GM18868 (cell line): ENCODE results near the gene RPS6KA6.

Experiments used
- ATAC-seq: cut with Tn5 transposase; IDR thresholded peaks from one replicate; pipeline ENCODE4 v1.9.1; 2021; ENCODE audit warnings: mild to moderate bottlenecking, moderate library complexity; ENCODE audit not compliant: unreplicated experiment

RPS6KA6 gene

DNA sequence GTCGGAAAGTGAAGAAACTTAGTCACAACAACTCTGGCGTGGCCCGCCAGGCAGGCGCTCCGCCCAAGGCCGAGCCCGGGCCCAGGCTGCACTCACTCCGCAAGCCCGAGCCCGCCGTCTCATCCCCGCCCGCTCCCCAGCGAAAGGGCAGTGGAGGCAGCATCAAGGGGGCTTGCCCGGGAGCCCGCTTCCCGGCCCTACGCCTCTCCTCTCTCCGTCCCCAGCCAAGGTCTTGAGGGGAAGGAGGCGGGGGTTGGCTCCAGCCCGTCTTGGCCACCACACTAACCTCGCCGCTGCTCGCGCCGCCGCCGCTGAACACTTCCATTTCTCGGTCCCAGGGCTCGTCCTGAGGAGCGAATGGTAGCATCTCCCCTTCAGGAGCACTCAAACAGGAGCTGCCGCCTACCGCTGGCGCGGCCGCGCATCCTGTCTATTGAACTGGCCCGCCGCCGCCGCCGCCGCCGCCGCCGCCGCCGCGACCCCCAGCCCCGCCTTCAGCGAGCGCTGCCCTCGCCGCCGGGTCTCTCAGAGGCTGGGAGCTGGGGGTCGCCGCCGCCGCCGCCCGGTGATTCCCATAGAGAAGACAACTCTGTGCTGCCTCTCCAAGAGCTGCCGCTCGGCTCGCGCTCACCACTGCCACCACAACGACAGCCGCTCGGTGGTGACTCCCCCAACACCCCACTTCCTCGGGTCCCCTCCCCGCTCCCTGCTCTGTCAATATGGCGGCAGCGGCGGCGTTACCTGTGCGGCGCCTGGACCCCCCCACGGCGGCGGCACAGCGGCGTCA, at the start of gene RPS6KA6:
Gene RPS6KA6 (minus strand): TSS at position 667 of the 787 bp plus-strand sequence. CDS start 300 bp downstream, at position 367.
- ATAC-seq = peak; percentile 60

DNA sequence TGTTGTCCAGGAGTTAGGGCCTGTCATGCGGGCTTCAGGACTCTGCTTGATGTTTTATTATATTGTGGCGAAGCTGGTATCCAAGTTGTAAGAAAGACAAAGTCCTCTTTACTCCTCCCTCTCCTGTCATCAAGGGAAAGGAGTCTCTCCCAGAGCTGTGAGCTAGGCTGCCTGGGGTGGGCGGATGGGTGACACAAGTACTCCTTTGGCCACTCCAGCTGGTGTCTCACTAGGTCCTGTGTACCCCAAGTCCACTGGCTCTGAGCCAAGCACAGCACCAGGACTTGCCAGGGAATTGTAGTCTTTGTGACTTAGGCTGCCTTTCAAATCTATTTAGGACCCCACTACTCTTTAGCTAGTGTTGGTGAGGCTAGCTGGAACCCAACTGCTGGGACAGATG, 36.7 kb upstream of the RPS6KA6 start:
- no peak for ATAC-seq

DNA sequence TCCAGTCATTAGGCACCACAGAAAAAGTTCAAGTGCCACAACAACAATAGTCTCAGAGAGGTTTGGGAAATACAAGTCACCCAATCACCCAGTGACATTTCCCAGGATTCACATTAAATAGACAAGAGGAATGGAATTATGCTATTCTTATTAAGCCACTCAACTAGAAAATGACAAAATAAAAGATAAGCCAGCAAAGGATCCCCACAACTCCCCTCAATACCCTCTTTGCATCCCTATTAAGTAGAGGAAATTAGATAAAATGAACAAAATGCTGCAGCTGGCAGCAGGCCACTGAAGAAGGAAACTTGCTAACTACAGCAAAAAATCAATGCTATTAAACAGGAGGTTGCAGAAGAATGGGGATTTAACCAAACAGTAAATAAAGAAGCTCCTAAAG, 35.3 kb upstream of the RPS6KA6 start:
- no peak for ATAC-seq

DNA sequence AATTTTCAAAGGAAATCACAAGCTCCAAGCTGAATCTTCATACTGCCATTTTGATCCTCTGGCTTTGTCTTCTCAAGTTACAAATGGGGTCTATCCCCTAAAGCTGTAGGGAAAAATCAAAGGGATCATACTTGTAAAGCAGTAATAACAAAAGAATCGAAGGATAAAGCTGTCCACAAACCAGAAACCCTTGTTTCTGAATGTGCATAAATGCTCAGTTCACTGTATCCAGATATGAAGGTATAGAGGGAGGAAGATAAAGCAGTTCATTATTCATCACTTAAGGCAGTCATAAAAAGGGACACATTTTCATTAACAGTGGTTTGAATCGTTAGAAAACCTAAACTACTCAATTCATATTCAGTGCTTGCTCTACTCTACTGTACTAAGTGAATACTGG, 33.2 kb upstream of the RPS6KA6 start:
- no peak for ATAC-seq

DNA sequence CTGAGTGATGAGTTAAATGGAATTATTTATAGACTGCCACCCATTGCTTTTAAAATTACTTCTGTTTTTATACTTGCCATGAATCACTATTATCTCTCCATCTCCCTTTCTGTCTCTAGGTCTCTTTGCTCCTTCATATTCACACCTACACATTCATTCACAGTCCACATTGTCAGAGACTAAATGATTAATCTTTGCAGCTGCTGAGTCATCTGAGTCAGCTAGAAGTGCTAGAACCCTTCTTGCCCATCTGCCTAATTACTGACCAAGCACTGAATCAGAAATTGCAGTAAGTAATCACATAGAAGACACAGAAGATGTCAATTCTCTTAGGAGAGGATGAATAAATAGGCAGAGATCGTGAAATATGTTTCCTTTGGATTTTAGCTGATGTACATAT, 31.6 kb upstream of the RPS6KA6 start:
- no peak for ATAC-seq

DNA sequence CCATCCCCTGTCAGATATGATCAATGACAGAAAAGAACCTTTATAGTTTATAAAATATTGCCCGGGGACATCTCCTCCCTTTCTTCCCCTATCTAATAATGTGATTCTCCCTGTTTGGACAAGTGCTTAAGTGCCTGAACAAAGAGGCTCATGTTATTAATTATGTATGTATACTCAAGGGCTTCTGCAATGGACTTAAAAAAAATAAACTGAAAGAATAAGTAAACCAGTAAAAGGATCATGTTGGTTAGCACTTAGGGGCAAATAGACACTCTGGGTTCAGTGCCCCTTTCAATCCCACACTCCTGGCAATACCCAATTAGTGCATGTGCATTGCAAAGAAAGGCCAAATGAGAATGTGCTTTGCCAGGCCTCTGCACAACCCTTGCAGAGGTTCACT, 30.7 kb upstream of the RPS6KA6 start:
- ATAC-seq = no peak

DNA sequence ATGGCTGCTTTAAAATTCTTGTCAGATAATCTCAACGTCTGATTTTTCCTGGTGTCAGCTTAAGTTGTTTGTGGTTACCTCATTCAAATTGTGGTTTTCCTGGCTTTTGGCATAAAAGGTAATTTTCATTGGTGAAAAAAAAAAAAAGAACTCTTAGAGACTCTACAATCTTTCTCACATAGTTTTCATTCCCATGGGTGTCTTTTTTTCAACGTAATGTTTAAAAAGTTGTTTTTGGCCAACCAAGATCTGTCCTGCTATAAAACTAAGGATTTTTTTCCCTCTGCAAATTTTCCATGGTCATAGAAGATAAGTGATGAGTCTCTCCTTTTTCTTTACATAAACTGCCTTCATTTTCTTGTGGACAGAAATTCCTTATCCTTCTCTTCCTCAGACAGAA, 28.9 kb upstream of the RPS6KA6 start:
- no peak for ATAC-seq

DNA sequence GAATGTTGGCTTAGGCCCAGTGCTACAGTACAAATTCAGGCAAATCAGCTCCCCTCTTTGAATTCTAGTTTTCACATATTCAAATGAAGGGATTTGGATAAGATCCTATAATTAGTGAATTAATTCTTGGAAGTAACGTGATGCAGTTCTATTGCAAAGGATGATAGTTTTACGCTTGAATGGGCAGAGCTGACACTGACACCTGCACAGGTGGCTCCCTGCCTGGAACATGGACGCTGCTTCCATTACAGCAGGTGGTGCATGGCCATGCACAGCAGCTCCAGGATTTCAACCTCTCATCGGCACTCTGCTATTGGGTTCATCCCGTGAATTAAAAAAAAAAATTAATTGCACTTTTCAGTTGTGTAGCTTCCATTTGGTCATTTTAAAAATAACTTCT, 28.4 kb upstream of the RPS6KA6 start:
- ATAC-seq = no peak

DNA sequence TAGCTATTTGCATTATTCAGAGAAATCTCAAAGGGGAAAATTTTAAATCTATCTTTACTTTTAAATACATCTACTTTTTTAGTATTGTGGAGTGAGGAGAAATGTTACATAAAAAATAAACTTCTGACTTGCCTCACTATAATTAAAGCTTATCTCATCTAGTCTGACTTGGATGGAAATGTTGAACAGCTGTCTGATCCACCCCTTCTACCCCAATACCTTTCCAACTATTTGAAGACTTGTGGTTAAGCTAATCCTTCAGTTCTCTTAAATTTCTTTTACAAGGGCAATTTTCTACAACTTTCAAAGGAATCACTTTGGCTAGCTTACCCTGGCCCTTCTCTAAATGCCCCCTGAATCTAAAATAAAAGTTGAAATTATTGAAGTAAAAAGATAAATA, 17.3 kb upstream of the RPS6KA6 start:
- ATAC-seq = no peak

DNA sequence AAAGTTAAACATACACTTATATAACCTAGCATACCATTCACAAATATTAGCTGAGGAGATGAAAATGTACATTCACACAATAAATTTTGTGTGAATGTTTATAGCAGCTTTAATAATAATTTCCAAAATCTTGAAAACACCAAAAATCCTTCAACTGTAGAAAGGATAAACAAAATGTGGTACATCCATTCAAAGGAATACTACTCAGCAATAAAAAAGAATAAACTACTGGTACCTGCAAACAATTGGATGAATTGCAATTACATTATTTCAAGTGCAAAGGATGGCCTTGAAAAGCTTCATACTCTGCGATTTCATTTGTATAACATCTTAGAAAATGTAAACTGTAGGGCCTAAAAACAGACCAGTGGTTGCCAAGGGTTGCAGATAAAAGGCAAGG, 11.7 kb upstream of the RPS6KA6 start:
- no peak for ATAC-seq

DNA sequence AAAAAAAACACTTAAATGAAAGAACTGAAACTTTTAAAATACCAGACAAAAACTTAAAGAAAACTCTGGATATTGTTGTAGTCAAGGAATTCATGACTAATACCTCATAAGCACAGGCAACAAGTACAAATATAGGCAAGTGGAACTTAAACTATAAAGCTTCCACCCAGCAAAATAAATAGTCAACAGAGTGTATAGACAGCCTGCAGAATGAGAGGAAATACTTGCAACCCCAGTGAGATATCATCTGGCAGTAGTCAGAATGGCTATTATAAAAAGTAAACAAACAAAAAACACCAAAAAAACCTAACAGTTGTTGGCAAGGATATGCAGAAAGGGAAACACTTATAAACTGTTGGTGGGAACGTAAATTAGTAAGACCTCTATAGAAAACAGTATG, 9.6 kb upstream of the RPS6KA6 start:
- ATAC-seq = no peak

DNA sequence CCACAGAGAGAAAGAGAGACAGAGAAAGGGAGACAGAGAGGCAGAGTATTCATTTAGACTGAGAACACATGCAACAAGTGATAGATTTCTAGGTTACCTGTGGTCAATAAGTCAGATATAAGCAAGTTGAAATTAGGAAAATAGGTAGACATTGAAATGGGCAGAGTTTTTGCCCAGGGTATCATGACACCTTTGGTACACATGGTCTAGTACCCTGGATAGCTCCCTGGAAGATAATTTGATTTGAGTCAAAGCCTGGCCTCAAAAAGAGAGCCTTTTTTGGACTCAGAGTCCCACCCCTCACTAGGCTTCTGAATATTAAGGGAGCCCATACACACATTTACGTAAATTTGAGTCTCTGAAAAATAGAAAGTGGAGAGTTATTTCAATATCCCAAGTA, 4.0 kb upstream of the RPS6KA6 start:
- ATAC-seq = no peak

DNA sequence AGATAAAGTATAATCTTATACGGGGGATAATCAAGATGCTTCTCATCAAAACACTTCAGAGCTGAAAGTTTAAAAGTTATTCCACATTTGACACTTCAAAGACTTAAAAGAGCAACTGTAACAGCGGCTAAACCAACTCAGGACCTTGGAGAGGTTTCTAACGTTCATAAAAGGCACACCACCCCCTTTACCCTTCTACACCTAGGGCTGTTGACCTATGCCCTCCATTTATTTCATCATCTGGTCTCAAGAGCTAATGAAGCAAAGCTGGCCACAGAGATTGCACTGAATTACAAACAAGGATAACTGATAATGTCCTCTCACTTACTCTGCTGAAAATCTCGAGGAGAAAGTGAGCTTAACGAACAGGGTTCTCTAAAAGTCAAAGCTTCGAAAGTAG, 1.1 kb upstream of the RPS6KA6 start:
- ATAC-seq = no peak

DNA sequence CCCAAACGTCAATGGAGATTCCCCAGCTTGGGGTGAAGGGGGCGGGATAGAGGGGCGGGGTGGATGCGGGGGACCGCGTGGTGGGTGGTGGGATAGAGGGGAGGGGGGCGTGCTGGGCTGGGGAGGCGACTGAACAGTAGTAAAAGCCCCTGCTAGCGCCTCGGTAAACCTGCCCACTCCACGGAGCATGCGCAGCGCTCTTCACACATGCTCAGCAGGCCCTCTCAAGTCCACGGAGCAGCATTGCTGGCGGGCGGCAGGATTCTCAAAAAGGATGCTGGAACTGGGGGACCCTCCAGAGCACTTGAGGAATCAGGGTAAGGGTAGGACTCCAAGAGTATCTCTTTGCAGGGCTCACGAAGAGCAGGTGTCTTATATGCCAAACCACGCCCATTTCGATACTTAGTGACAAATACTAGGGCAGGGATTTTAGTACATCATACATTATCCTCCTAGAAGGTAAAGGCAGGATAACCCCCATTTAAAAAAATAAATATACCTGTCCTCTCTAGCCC, 378 bp upstream of the RPS6KA6 start:
- ATAC-seq = peak; percentile 66

DNA sequence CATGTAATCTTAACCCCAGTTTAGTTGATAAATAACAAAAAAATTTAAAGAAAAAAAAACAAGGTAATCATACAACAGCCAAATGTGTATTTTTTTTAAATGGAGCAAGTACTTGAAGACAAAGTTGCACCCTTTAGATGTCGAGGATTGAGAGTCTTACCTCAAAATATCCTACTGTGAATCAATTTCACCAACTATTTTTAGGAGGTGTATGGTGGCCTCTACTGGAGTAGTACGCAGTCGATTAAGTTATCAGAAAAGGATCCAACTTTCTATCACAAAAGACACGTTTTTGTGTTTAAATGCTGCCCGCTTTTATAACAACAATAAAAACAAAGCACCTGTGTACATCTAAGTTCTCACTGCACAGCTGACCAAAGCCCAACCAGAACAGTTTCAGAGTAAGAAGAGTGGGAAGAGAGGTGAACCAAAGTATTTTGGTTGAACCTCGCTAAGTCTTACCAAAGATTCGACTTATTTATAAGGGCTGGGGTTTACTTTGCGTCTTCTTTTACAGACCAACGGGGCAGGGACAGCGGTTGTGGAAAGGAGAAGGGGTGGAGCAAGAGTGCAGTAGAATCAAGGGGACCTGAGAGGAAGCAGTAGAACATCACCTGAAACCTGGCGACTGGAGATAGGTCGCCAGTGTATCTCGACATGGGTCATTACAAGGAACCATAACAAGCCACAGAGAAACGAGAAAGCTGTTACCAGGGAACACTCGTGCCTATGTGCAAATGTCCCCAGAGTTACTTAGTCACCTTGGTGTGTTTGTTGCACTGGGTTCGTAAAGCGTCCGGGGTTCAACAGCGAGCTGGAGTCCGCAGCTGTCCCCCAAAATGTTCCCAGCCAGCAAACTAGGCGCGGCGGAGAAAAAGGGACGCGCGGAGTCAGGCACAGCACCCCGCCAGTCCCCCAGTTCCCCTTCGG, 1.1 kb downstream of the RPS6KA6 start:
- peak; percentile 26 for ATAC-seq

DNA sequence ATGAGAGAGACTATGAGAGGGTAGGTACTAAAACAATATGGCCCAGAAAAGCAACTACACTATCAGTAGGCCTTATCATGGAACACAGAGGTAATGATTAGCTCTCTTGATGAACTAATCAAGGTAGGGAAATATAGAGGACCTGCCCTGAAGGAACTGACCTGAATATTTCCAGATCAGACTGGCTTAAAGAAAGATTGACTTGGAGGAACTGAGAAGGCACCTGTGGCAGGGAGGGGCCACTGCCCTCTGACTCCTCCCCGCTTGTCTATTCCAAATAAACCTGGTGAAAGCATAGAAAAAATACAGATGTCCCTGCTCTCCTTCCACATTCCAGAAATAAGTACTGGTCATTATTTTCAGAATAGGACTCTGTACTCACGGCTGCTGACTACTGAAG, 5.5 kb downstream of the RPS6KA6 start:
- no peak for ATAC-seq

DNA sequence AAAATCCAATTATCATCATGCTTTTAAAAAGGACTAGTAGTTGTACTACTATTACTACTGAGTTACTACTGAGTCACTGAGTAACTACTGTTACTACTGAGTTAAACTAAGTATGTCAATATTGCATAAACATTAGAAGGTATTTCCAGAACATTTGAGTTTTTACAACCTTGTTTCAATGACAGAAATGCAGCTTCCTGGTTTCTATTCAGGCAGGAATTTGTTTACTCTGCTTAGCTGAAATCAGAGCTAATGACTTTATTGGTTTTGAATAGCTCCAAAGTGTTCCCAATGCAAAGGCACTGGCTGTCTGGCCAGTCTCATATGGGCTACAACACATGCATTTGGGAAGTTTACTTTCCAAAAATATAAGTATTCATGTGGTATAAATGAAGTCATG, 12.0 kb downstream of the RPS6KA6 start:
- no peak for ATAC-seq

DNA sequence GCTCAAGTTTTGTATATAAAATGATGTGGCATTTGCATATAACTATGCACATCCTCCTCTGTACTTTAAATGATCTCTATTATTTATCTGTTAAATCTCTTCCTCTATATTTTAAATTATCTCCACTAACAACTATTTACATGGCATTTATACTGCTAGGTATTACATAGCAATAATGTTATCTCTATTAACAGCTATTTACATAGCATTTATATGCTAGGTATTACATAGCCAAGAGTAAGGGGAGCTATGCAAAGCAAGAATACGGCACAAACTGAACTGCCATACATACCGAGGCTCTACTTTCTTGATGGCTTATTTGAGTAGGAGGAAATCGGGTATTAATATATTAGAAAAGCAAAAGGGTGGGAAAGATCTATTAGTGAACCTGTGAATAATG, 12.7 kb downstream of the RPS6KA6 start:
- no peak for ATAC-seq

DNA sequence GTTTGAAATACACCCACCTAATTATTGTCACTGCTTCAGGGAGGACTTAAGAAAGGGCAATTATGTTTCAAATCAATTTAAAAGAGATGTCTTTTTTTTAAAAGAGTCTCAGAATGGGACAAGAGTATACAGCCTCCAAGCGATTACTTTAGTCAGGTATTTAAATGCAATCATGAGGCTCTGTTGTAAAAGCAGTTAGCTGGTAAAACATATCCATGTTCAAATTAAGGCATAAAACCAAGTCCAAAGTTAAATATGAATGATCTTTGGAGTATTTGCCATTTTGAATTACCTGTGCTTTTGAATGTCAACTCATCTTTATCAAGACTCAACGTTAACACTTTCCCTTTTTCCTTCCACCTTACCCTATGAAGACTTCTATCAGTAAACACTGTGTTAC, 13.7 kb downstream of the RPS6KA6 start:
- no peak for ATAC-seq

DNA sequence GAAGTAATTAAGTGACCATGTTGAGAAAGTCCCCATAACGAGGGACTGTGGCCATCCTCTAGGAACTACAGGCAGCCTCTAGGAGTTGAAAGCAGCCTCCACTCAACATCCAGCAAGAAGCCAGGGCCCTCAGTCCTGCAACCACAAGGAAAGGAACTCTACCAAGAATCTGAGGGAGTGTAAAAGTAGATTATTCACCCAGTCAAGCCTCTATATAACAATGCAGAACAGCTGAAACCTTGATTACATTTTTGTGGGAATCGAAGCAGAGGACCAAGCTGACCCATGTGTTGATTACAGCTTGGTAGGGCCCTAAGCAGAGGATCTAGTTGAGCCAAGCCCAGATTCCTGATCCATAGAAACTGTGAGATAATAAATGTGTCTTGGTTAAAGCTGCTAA, 17.1 kb downstream of the RPS6KA6 start:
- ATAC-seq = no peak

DNA sequence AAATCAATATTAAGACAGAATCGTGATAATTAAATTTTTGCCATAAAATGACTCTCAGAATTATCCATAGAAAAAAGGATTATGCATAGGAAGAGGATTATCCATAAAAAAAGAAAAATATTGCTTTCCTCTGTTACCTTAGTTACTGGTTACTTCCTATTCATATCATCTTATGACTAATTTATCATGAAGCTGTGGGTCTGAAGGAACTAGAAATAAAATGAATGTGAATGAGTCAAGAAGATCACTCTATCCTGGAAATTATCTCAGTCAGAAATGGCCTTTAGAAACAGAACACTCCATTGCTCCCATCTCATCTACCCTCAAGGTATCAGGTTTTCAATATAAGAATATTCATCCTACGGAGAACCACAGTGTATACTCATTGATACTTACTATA, 19.4 kb downstream of the RPS6KA6 start:
- ATAC-seq = no peak

DNA sequence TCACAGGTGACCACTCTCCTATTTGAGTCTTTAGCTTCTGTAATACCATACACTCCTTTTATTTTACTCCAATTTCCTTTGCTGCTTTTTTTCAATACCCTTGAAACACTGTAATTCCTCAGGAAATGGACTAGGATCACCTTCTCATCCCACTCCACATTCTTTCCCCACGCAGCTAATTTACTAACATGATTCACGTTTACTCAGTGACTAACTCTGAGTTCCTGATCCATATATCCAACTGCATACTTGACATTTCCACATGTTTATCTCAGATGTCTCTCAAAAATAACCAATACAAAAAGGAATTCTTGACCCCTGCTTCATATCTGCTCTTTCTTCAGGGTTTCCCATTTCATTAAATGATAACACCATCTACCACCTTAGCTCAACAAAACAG, 19.9 kb downstream of the RPS6KA6 start:
- ATAC-seq = no peak
